OCI-LY3 (cell line): ENCODE data around the gene PML.

Source experiments
- EZH2phosphoT487 ChIP-seq: fragments of 200-600 bp; shearing (Covaris generic); IDR thresholded peaks from 2 replicates; pipeline ENCODE4 v1.6.1; 2018; ENCODE audit warnings: antibody characterized with exemption, mixed run types, low read depth
- TF ChIP-seq, protein P1 (sequence below): fragments of 200-600, 300-600 bp; sonication (generic); IDR thresholded peaks from 2 replicates; pipeline ENCODE4 v1.5.1; 2014; ENCODE audit warnings: antibody characterized with exemption, low read length, low read depth

DNA sequence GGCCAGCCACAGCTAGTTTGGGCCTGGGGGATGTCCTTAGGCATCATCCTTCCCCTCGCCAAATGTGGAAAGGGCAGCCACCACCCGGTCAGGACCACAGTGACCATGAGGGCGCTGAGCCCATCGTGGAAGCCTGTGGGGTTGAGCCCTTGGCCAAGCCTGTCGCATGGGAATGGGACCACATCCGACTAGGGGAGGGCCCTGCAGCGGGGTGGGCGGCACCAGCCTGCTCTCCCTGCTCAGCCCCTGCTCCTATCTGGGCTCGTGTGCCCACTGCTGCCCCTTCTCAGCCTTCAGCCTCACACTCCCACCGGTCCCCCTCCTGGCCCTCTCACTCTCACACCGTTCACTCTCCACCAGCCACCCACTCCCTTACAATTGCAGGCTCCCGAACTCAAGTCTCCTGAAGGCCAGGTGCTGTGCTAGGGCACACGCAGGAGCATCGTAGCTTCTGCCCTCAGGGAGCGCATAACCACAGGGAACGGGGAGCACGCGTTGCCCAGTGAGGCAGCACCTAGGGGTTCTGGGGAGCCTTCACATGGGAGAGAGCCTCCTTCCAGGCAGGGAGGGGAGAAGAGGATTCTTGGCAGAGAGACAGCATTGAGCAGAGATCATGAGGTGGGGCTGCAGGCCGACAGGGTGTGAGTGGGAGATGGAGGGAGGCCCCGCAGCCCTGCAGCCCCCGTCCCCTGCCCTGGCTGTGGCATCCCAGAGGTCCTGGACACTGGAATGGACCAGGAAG, 42.2 kb upstream of the PML start:
- TF ChIP-seq, protein P1, sequence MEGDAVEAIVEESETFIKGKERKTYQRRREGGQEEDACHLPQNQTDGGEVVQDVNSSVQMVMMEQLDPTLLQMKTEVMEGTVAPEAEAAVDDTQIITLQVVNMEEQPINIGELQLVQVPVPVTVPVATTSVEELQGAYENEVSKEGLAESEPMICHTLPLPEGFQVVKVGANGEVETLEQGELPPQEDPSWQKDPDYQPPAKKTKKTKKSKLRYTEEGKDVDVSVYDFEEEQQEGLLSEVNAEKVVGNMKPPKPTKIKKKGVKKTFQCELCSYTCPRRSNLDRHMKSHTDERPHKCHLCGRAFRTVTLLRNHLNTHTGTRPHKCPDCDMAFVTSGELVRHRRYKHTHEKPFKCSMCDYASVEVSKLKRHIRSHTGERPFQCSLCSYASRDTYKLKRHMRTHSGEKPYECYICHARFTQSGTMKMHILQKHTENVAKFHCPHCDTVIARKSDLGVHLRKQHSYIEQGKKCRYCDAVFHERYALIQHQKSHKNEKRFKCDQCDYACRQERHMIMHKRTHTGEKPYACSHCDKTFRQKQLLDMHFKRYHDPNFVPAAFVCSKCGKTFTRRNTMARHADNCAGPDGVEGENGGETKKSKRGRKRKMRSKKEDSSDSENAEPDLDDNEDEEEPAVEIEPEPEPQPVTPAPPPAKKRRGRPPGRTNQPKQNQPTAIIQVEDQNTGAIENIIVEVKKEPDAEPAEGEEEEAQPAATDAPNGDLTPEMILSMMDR = no peak
- no peak for TF ChIP-seq EZH2phosphoT487
